COR-L47 (cell line): ENCODE measurements around the gene VPS13D.
"Not testable (repeated sequence)": the region's sequence is repeated elsewhere in the genome, so short reads cannot be mapped to it uniquely, and the experiment has no call there.

Source experiments
- DNase-seq: peaks from one replicate; lab custom pipeline; 2025; lab: John Stamatoyannopoulos, UW

Gene VPS13D

GRCh38 chr1:12452262-12452661 lies 222.4 kb downstream of the VPS13D start:
- no peak for DNase-seq

- no peak for DNase-seq
Measured at GRCh38 chr1:12453400-12454343, 223.8 kb downstream of the VPS13D start.

GRCh38 chr1:12454406-12455391 lies 224.9 kb downstream of the VPS13D start:
- DNase-seq, result no peak

- not testable (repeated sequence) for DNase-seq
Measured at GRCh38 chr1:12456081-12456480, 226.3 kb downstream of the VPS13D start.

GRCh38 chr1:12456979-12457378 lies 227.1 kb downstream of the VPS13D start:
- DNase-seq, result no peak

- no peak for DNase-seq
Measured at GRCh38 chr1:12457771-12458170, 227.9 kb downstream of the VPS13D start.

- no peak for DNase-seq
Measured at GRCh38 chr1:12458571-12458970, 228.7 kb downstream of the VPS13D start.

GRCh38 chr1:12460121-12460520 lies 230.3 kb downstream of the VPS13D start:
- no peak for DNase-seq

- no peak for DNase-seq
Measured at GRCh38 chr1:12460911-12461621, 231.2 kb downstream of the VPS13D start.

GRCh38 chr1:12461754-12462153 lies 231.9 kb downstream of the VPS13D start:
- DNase-seq, result no peak

GRCh38 chr1:12462586-12462985 lies 232.8 kb downstream of the VPS13D start:
- no peak for DNase-seq

- no peak for DNase-seq
Measured at GRCh38 chr1:12464045-12464461, 234.2 kb downstream of the VPS13D start.

- no peak for DNase-seq
Measured at GRCh38 chr1:12464598-12465056, 234.8 kb downstream of the VPS13D start.

- DNase-seq, result no peak
Measured at GRCh38 chr1:12465126-12465525, 235.3 kb downstream of the VPS13D start.

- no peak for DNase-seq
Measured at GRCh38 chr1:12466816-12467215, 237.0 kb downstream of the VPS13D start.

GRCh38 chr1:12467570-12468286 lies 237.9 kb downstream of the VPS13D start:
- no peak for DNase-seq

- DNase-seq, result no peak
Measured at GRCh38 chr1:12468323-12468722, 238.5 kb downstream of the VPS13D start.

GRCh38 chr1:12469493-12469892 lies 239.7 kb downstream of the VPS13D start:
- DNase-seq, result no peak

GRCh38 chr1:12469990-12470389 lies 240.2 kb downstream of the VPS13D start:
- no peak for DNase-seq

GRCh38 chr1:12470916-12471315 lies 241.1 kb downstream of the VPS13D start:
- DNase-seq, result not testable (repeated sequence)

- DNase-seq, result no peak
Measured at GRCh38 chr1:12472156-12472797, 242.4 kb downstream of the VPS13D start.
